Thyroid gland (tissue), 4 donors: Measurements from ENCODE around the gene NMS. TPM values are rescaled to one million over a fixed set of nuclear protein-coding genes. Genes with fewer than 3 reads are reported as not detected.

ENCODE experiments used
- DNase-seq, 2 donors: peaks; one replicate each; pipeline ENCODE4 v3.0.0-alpha.2; 2019
- H3K27ac ChIP-seq, 3 donors: fragments of 200-600 bp; sonication (generic); 1 replicate in 2 of 3; 2 replicates in 1 of 3; pipeline ENCODE4 v1.5.1; 2016 to 2019; ENCODE audit warnings: mild to moderate bottlenecking in 1 of 3, moderate library complexity in 1 of 3
- H3K27me3 ChIP-seq: fragments of 200-600 bp; sonication (generic); one replicate; pipeline ENCODE4 v1.5.1; 2019
- H3K36me3 ChIP-seq, 2 donors: fragments of 200-600 bp; sonication (generic); one replicate each; pipeline ENCODE4 v1.5.1; 2016 to 2019
- H3K4me1 ChIP-seq, 2 donors: fragments of 200-600 bp; sonication (generic); one replicate each; pipeline ENCODE4 v1.5.1; 2017 to 2019
- H3K4me3 ChIP-seq, 3 donors: fragments of 200-600 bp; sonication (generic); replicated peaks in 1 of 3; 1 replicate in 2 of 3; 2 replicates in 1 of 3; pipeline ENCODE4 v1.5.1; 2016; ENCODE audit warnings: mild to moderate bottlenecking in 1 of 3
- H3K9me3 ChIP-seq: fragments of 200-600 bp; sonication (generic); one replicate; pipeline ENCODE4 v1.5.1; 2017
- CTCF ChIP-seq, 6 experiments: fragments of 200-600 bp in 3 of 6; fragments of 450-650 bp in 3 of 6; sonication (generic) in 3 of 6; IDR thresholded peaks; one replicate each; pipeline ENCODE4 v1.5.1; 2016 to 2019; ENCODE audit warnings: antibody characterized with exemption in 6 of 6, mild to moderate bottlenecking in 2 of 6, inconsistent platforms in 1 of 6, moderate library complexity in 1 of 6
- POLR2A ChIP-seq, 2 donors: fragments of 450-650 bp; IDR thresholded peaks; one replicate each; pipeline ENCODE4 v1.6.1; 2017; ENCODE audit warnings: antibody characterized with exemption in 2 of 2, mild to moderate bottlenecking in 2 of 2, moderate library complexity in 1 of 2
- WGBS, 2 donors: methylation state at CpG; one replicate each; pipeline ENCODE4 v1.1.5; 2017; 5-methylcytosine and 5-hydroxymethylcytosine counted together
- intact Hi-C: fragments of 100-400 bp; cut with DNase I; formaldehyde crosslinking; loops from one replicate; pipeline ENCODE4 v1.15.1; 2023
- total RNA-seq, 4 donors: library from RNA; depleted of rRNA; stranded (reverse); fragments of >200 nt; gene quantifications; one replicate each; pipeline ENCODE4 v1.2.3, GENCODE V29; 2016

NMS gene
- total RNA-seq, 4 donors from 2014 or later = not detected

DNA sequence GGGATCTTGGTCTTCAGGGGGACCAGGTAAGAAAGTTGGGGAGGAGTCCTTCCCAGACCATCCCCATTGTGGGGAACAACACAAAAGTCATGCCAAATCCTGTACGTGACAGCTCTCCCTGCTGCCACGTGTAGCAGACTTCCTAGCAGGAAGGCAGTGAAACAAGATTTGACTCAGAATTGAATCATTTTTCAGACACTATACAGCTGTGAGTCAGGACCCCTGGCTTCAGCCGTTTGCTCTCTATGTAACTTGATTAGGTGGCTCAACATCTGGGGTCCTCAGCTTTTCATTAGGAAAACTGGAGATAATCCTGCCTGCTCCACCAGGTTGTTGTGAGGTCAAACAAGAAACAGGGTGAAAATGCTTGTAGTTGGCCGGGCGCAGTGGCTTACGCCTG lies 59.6 kb downstream of the NMS start:
- Histone ChIP-seq H3K9me3 (no peaks in the 10 kb centered on the region), H3K4me1 (no peaks in the 10 kb centered on the region), H3K27me3 (no peaks in the 10 kb centered on the region), H3K27ac (no peak overlapping the region), H3K4me3 (no peak overlapping the region), H3K36me3 (no peaks in the 10 kb centered on the region)
- no peak for DNase-seq
- 81 to 84% methylated on average over 6 of the region's 6 CpGs for WGBS, 2 donors
- TF ChIP-seq CTCF (IDR thresholded peaks at IDR 0.05) (no peak), POLR2A (IDR thresholded peaks at IDR 0.05) (no peak)
- intact Hi-C loops = no loop called here

Other genes starting within 250 kb of the NMS start
- 10 to 100 TPM in 3 of 4 donors, 1 to 10 TPM in 1; 7.0 to 32.0 (median 17.1) TPM for gene LONRF2, start 148.0 kb upstream of the NMS start, total RNA-seq
- gene CHST10, start 52.8 kb upstream of the NMS start, total RNA-seq = 10 to 100 TPM; 12.9 to 18.3 (median 14.5) TPM
- 10 to 100 TPM in 2 of 4 donors, 1 to 10 TPM in 2; 6.6 to 13.3 (median 10.7) TPM for gene PDCL3, start 92.5 kb downstream of the NMS start, total RNA-seq